Measurements from ENCODE around the gene IL34.

IL34 gene

DNA sequence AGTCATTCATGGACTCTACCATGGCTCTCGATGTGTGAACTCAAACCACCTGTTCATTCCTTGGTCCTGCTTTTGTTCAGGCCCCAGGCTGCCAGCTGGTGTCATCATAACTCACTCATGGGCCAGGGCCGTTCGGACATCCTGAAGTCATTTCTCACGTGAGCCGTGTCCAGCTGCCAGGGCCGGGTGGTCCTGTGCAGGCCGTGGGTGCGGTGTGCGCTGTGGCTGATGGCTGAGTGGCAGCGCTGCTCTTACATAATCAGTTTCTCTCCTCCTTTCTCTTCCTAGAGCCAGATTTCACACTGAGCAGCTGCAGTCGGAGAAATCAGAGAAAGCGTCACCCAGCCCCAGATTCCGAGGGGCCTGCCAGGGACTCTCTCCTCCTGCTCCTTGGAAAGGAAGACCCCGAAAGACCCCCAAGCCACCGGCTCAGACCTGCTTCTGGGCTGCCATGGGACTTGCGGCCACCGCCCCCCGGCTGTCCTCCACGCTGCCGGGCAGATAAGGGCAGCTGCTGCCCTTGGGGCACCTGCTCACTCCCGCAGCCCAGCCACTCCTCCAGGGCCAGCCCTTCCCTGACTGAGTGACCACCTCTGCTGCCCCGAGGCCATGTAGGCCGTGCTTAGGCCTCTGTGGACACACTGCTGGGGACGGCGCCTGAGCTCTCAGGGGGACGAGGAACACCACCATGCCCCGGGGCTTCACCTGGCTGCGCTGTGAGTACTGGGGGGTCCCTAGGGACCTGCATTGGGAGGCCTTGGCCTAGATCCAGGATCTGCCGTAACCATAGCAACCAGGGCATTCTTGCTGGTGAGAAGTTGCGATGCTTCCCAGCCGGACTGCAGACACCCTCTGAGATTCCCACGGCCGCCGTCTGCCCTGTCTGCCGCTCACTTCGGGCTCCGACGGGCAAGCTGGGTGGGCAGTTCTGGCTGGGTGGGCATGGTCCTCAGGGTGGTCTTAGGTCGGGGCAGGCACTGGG, at the start of gene IL34:
Gene IL34, plus strand, starts transcription at position 300 of the 982 bp plus-strand sequence. Its CDS starts 389 bp downstream, at position 689.
- no peaks in the 10 kb centered on the region for H3K36me3 Mint-ChIP-seq (ENCODE audit: low read depth)
- no peak for TF ChIP-seq CTCF (IDR thresholded peaks at IDR 0.05; ENCODE audit: unreplicated experiment in 3 of 3)

DNA sequence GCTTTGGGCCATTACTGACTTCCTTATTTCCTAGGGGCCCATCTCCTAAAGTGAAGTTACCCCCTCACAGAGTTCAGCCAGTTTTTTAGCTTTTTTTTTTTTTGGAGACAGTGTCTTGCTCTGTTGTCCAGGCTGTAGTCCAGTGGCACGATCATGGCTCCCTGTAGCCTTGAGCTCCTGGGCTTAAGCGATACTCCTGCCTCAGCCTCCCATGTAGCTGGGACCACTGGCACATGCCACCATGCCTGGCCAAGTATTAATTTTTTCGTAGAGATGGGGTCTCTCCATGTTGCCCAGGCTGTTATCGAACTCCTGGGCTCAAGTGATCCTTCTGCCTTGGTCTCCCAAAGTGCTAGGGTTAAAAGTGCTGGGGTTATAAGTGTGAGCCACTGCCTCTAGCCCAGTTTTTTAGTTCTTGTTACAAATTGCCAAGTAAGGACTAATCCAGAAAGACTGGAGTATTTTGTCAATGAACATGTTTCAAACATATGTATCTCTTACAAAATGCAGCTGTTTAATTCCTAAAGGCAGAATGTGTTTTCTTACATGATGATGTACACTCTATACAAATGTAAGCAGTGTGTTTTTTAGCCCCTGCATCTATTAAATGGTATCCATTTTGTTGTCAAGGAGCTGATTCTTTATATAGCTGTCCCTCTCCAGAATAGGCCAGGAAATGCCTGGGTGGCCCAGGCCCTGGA, 49.1 kb upstream of the IL34 start:
- Mint-ChIP-seq H3K4me1 (peaks cover 7% of the 10 kb centered on the region), H3K27me3 (ENCODE audit: low read depth) (peaks cover 4% of the 10 kb centered on the region), H3K36me3 (ENCODE audit: low read depth) (no peaks in the 10 kb centered on the region), H3K4me3 (no peak overlapping the region), H3K9me3 (no peaks in the 10 kb centered on the region), H3K27ac (peak overlapping the region in 2 of 3 experiments; percentile 74 to 78)
- no peak for TF ChIP-seq CTCF (IDR thresholded peaks at IDR 0.05; ENCODE audit: unreplicated experiment in 3 of 3)

More for the DNA sequence above, at the start of gene IL34:
- Mint-ChIP-seq H3K4me1 (peaks cover 10% of the 10 kb centered on the region), H3K4me3 (peak within 1 kb of the TSS in 1 of 3 experiments; percentile 25), H3K27me3 (ENCODE audit: low read depth) (peaks cover 3% of the 10 kb centered on the region), H3K27ac (peak within 1 kb of the TSS in 2 of 3 experiments; percentile 55 to 57), H3K9me3 (no peaks in the 10 kb centered on the region)

DNA sequence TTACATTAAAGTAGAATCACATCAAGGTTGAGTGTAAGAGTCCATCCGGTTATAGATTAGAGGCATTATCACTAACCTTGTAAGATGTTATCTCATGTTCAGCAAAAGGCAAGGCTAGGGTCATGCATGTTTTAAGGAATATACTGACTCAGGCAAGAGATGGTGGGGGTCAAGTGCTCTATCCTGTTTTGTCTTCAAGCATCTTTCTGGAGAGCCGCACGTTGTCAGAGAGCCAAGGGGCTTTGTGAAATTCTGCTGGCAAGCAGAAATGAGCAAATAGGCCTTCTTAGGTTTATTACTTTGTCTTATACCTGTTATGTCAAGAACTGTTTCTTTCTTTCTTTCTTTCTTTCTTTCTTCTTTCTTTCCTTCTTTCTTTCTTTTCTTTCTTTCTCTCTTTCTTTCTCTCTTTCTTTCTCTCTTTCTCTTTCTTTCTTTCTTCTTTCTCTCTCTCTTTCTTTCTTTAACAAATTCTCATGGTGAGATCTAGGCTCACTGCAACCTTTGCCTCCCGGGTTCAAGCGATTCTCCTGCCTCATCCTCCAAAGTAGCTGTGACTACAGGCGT, 47.3 kb upstream of the IL34 start:
- H3K4me1 Mint-ChIP-seq, result peaks cover 6% of the 10 kb centered on the region
- H3K9me3 Mint-ChIP-seq, result no peaks in the 10 kb centered on the region

DNA sequence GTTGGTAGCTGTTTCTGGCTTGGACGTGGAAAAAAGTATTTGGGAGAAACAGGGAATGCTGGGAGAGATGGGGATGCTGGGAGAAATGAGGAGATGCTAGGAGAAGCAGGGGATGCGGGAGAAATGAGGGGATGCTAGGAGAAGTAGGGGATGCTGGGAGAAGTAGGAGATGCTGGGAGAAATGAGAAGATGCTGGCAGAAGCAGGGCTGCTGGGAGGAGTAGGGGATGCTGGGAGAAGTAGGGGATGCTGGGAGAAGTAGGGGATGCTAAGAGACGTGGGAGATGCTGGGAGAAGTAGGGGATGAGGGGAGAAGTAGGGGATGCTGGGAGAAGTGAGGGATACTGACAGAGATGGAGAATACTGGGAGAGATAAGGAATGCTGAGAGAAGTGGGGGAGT, 45.6 kb upstream of the IL34 start:
- no peak overlapping the region for H3K4me3 Mint-ChIP-seq
- H3K27me3 Mint-ChIP-seq (ENCODE audit: low read depth), result peaks cover 4% of the 10 kb centered on the region
- no peak overlapping the region for H3K27ac Mint-ChIP-seq
- no peaks in the 10 kb centered on the region for H3K9me3 Mint-ChIP-seq
- peaks cover 6% of the 10 kb centered on the region for H3K4me1 Mint-ChIP-seq
- TF ChIP-seq CTCF (IDR thresholded peaks at IDR 0.05; ENCODE audit: unreplicated experiment in 3 of 3), result no peak
- no peaks in the 10 kb centered on the region for H3K36me3 Mint-ChIP-seq (ENCODE audit: low read depth)

More for the DNA sequence above, 47.3 kb upstream of the IL34 start:
- peaks cover 4% of the 10 kb centered on the region for H3K27me3 Mint-ChIP-seq (ENCODE audit: low read depth)
- no peak overlapping the region for H3K4me3 Mint-ChIP-seq
- TF ChIP-seq CTCF (IDR thresholded peaks at IDR 0.05; ENCODE audit: unreplicated experiment in 3 of 3), result no peak
- H3K27ac Mint-ChIP-seq, result peak overlapping the region in 2 of 3 experiments; percentile 12 to 71
- H3K36me3 Mint-ChIP-seq (ENCODE audit: low read depth), result no peaks in the 10 kb centered on the region

DNA sequence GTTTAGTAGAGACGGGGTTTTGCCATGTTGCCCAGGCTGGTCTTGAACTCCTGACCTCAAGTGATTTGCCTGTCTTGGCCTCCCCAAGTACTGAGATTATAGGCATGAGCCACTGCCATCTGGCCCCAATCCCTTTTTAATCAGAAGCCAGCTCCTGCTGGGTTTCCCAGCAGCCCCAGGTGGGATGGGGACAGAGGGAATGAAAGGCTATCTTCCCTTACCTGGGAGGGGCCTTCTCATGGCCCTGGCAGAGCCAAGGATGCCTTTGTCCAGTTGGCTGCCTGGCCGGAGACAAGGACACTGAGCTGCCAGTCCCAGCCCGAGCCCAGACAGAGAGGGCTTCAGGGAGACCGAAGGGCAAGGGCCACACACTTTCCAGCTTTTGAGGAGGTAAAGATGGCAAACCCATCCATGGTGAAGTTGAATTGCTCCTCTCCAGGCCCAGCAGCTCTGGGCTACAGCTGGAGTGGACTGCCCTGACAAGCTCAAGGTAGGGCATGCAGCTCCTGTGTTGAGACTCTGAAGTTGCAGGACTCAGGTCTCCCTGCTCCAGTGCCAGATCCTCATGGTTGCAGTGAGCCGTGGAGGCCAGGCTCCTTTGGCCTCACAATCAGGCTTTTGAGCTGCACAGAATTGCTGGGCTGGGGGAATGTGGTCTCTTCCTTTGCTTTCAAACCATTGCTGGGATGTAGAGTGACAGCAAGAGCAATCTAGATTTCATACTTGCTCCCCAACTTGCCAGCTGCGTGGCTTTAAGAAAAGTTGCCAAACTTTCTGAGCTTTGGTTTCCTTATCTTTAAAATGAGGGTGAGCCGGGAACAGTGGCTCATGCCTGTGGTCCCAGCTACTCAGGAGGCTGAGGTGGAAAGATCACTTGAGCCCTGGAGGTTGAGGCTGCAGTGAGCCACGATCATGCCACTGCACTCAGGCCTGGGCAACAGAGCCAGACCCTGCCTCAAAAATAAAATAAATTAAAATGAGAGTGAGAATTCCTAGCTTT, 44.5 kb upstream of the IL34 start:
- no peak overlapping the region for H3K4me3 Mint-ChIP-seq
- H3K27ac Mint-ChIP-seq, result no peak overlapping the region
- no peaks in the 10 kb centered on the region for H3K36me3 Mint-ChIP-seq (ENCODE audit: low read depth)
- peaks cover 6% of the 10 kb centered on the region for H3K4me1 Mint-ChIP-seq
- TF ChIP-seq CTCF (IDR thresholded peaks at IDR 0.05; ENCODE audit: unreplicated experiment in 3 of 3), result no peak
- H3K9me3 Mint-ChIP-seq, result no peaks in the 10 kb centered on the region
- peaks cover 4% of the 10 kb centered on the region for H3K27me3 Mint-ChIP-seq (ENCODE audit: low read depth)
